CD4-positive, alpha-beta T cell (primary cell): ENCODE measurements around the gene C22orf39. TPM values are rescaled to one million over a fixed set of nuclear protein-coding genes. Genes with fewer than 3 reads are reported as not detected.

Experiments
- ATAC-seq: fragments of 200-7000 bp; cut with Tn5 transposase; one replicate; pipeline ENCODE4 v1.10.0; 2022; ENCODE audit warnings: mild to moderate bottlenecking; ENCODE audit not compliant: poor library complexity
- CTCF ChIA-PET: fragments of 350-600 bp; sonication (Branson Sonifier 250); formaldehyde crosslinking; loops from one replicate; lab custom pipeline; 2021; ENCODE audit warnings: antibody characterized with exemption, inconsistent platforms; lab: Charles Lee
- POLR2A ChIA-PET: fragments of 350-600 bp; sonication (Branson Sonifier 250); formaldehyde crosslinking; loops from one replicate; lab custom pipeline; 2021; ENCODE audit warnings: antibody characterized with exemption, inconsistent platforms; lab: Charles Lee
- DNase-seq, 14 experiments: peaks; one replicate each; pipeline ENCODE4 v3.0.0-alpha.2; 2013 to 2020; ENCODE audit warnings: mixed read lengths in 2 of 14
- H3K27ac ChIP-seq, 2 donors: one replicate each; pipeline versions ENCODE4 v1.5.1 to v1.7.0; 2013; ENCODE audit warnings: low read length in 2 of 2, low read depth in 1 of 2, mild to moderate bottlenecking in 1 of 2
- H3K27me3 ChIP-seq, 2 experiments: 1 replicate in 1 of 2; 2 replicates in 1 of 2; pipeline versions ENCODE4 v1.6.1 to v1.7.0; 2013; ENCODE audit warnings: low read length in 2 of 2, control low read depth in 1 of 2, mild to moderate bottlenecking in 1 of 2, moderate library complexity in 1 of 2; ENCODE audit not compliant: insufficient read depth in 2 of 2, control insufficient read depth in 1 of 2
- H3K36me3 ChIP-seq: one replicate; pipeline ENCODE4 v1.6.1; 2013; ENCODE audit warnings: low read length, control low read depth; ENCODE audit not compliant: insufficient read depth
- H3K4me1 ChIP-seq: one replicate; pipeline ENCODE4 v1.6.1; 2013; ENCODE audit warnings: low read length, control low read depth; ENCODE audit not compliant: insufficient read depth
- H3K4me3 ChIP-seq: one replicate; pipeline ENCODE4 v1.5.1; 2013; ENCODE audit warnings: mild to moderate bottlenecking, low read length, moderate library complexity
- H3K9me3 ChIP-seq, 2 experiments: 1 replicate in 1 of 2; 2 replicates in 1 of 2; pipeline versions ENCODE4 v1.6.1 to v1.7.0; 2013; ENCODE audit warnings: low read length in 2 of 2, mild to moderate bottlenecking in 2 of 2, control low read depth in 1 of 2, moderate library complexity in 1 of 2; ENCODE audit not compliant: control insufficient read depth in 1 of 2, insufficient read depth in 1 of 2
- H3K27ac Mint-ChIP-seq: one replicate; pipeline ENCODE4 v1.8.0; 2020; ENCODE audit warnings: mixed read lengths
- H3K27me3 Mint-ChIP-seq: one replicate; pipeline ENCODE4 v1.8.0; 2021; ENCODE audit warnings: mixed read lengths
- H3K36me3 Mint-ChIP-seq: one replicate; pipeline ENCODE4 v1.8.0; 2021; ENCODE audit warnings: low read depth, mixed read lengths
- H3K4me1 Mint-ChIP-seq: one replicate; pipeline ENCODE4 v1.8.0; 2021; ENCODE audit warnings: low read depth, mixed read lengths
- H3K4me3 Mint-ChIP-seq: one replicate; pipeline ENCODE4 v1.8.0; 2020; ENCODE audit warnings: mild to moderate bottlenecking, mixed read lengths
- H3K9me3 Mint-ChIP-seq: one replicate; pipeline ENCODE4 v1.8.0; 2020; ENCODE audit warnings: mixed read lengths
- CTCF ChIP-seq: fragments of 200-600 bp; IDR thresholded peaks from one replicate; pipeline ENCODE4 v1.8.0; 2022; ENCODE audit warnings: antibody characterized with exemption, mild to moderate bottlenecking
- intact Hi-C, 2 experiments: fragments of 100-400 bp; cut with DNase I in 1 of 2; cut with micrococcal nuclease in 1 of 2; formaldehyde crosslinking; loops; one replicate each; pipeline versions ENCODE4 v1.15.1 to v1.9.0; 2023 to 2025; cut with DNase I, micrococcal nuclease
- total RNA-seq, 174 experiments: library from RNA in 2 of 174; stranded (reverse) in 2 of 174; gene quantifications; one replicate each; pipeline ENCODE4 v1.2.3 and lab custom pipeline; 2021 to 2026

C22orf39 gene
- total RNA-seq, 2 experiments from 2014 or later, result 30.2 to 32.6 TPM

GRCh38 chr22:19492504-19493174, 45.1 kb upstream of the C22orf39 start:
- Histone ChIP-seq H3K27ac (no peak overlapping the region), H3K27me3 (no peaks in the 10 kb centered on the region), H3K4me1 (no peaks in the 10 kb centered on the region), H3K36me3 (no peaks in the 10 kb centered on the region), H3K9me3 (no peaks in the 10 kb centered on the region), H3K4me3 (no peak overlapping the region)
- Mint-ChIP-seq H3K27ac (no peak overlapping the region), H3K36me3 (no peaks in the 10 kb centered on the region), H3K9me3 (no peaks in the 10 kb centered on the region), H3K27me3 (no peaks in the 10 kb centered on the region), H3K4me1 (peaks cover 9% of the 10 kb centered on the region), H3K4me3 (no peak overlapping the region)
- CTCF ChIA-PET, result interaction anchor here (1.5 kb wide), 1 partner anchor 137 kb away, joined by 4 read pairs; no protein-coding TSS in a partner anchor
- POLR2A ChIA-PET, result interaction anchor here (1.9 kb wide), 1 partner anchor 13 kb away, joined by 4 read pairs; the partner anchor contains the start of gene CDC45
- ATAC-seq (no peak), DNase-seq (no peak)
- TF ChIP-seq CTCF, result no peak
- intact Hi-C loops, result loop anchor here in 1 of 2 experiments (10.0 kb wide), 1 partner anchor 222 kb away; the partner anchor contains the start of gene SEPTIN5

GRCh38 chr22:19490628-19491230, 43.2 kb upstream of the C22orf39 start:
- Histone ChIP-seq H3K9me3 (no peaks in the 10 kb centered on the region), H3K4me1 (no peaks in the 10 kb centered on the region), H3K36me3 (no peaks in the 10 kb centered on the region), H3K27ac (no peak overlapping the region), H3K27me3 (no peaks in the 10 kb centered on the region), H3K4me3 (no peak overlapping the region)
- no peak overlapping the region for H3K4me3 Mint-ChIP-seq
- intact Hi-C loops, result loop anchor here in 1 of 2 experiments (10.0 kb wide), 1 partner anchor 224 kb away; the partner anchor contains the start of gene SEPTIN5
- no peak for TF ChIP-seq CTCF
- ATAC-seq, result no peak
- H3K27ac Mint-ChIP-seq, result no peak overlapping the region
- H3K27me3 Mint-ChIP-seq, result no peaks in the 10 kb centered on the region
- CTCF ChIA-PET, result interaction anchor here (1.2 kb wide), 1 partner anchor 139 kb away, joined by 3 read pairs; no protein-coding TSS in a partner anchor
- no peaks in the 10 kb centered on the region for H3K36me3 Mint-ChIP-seq
- POLR2A ChIA-PET, result no interaction called here
- DNase-seq, result no peak
- H3K4me1 Mint-ChIP-seq, result peaks cover 4% of the 10 kb centered on the region
- no peaks in the 10 kb centered on the region for H3K9me3 Mint-ChIP-seq

- Histone ChIP-seq H3K36me3 (no peaks in the 10 kb centered on the region), H3K4me1 (no peaks in the 10 kb centered on the region), H3K27ac (no peak overlapping the region), H3K9me3 (no peaks in the 10 kb centered on the region), H3K4me3 (no peak overlapping the region), H3K27me3 (no peaks in the 10 kb centered on the region)
- no peaks in the 10 kb centered on the region for H3K36me3 Mint-ChIP-seq
- ATAC-seq (peak; percentile 67), DNase-seq (peak in 2 of 14 experiments; percentile 17 to 23)
- H3K9me3 Mint-ChIP-seq, result no peaks in the 10 kb centered on the region
- no peaks in the 10 kb centered on the region for H3K4me1 Mint-ChIP-seq
- intact Hi-C loops, result loop anchor here in 1 of 2 experiments (10.0 kb wide), 1 partner anchor 436 kb away; no protein-coding TSS in a partner anchor
- no peak overlapping the region for H3K27ac Mint-ChIP-seq
- ChIA-PET CTCF (no interaction called here), POLR2A (interaction anchor here (1.1 kb wide), 1 partner anchor 9 kb away, joined by 3 read pairs; the partner anchor contains the start of gene CDC45)
- TF ChIP-seq CTCF, result no peak
- no peak overlapping the region for H3K4me3 Mint-ChIP-seq
- H3K27me3 Mint-ChIP-seq, result no peaks in the 10 kb centered on the region
These were observed 41.7 kb upstream of the C22orf39 start for GRCh38 chr22:19488884-19489843.
